Muscle of leg (tissue), 11 donors: ENCODE results near the gene GRID1. TPM values are rescaled to one million over a fixed set of nuclear protein-coding genes. Genes with fewer than 3 reads are reported as not detected.

ENCODE experiments used
- DNase-seq: peaks from one replicate; pipeline ENCODE4 v3.0.0; 2013
- H3K27ac ChIP-seq: one replicate; pipeline ENCODE4 v1.5.1; 2013; ENCODE audit warnings: mild to moderate bottlenecking, low read length, control low read depth
- H3K27me3 ChIP-seq: one replicate; pipeline ENCODE4 v1.6.1; 2013; ENCODE audit warnings: low read length; ENCODE audit not compliant: control insufficient read depth, insufficient read depth
- H3K36me3 ChIP-seq: one replicate; pipeline ENCODE4 v1.6.1; 2013; ENCODE audit warnings: low read length; ENCODE audit not compliant: control insufficient read depth, insufficient read depth
- H3K4me1 ChIP-seq: one replicate; pipeline ENCODE4 v1.6.1; 2013; ENCODE audit warnings: low read length; ENCODE audit not compliant: control insufficient read depth, insufficient read depth
- H3K4me3 ChIP-seq: one replicate; pipeline ENCODE4 v1.5.1; 2013; ENCODE audit warnings: low read length, control low read depth
- H3K9me3 ChIP-seq: replicated peaks from 2 replicates; pipeline ENCODE4 v1.6.1; 2013; ENCODE audit warnings: low read depth, low read length; ENCODE audit not compliant: control insufficient read depth
- WGBS: methylation state at CpG from one replicate; pipeline ENCODE4 v1.1.5; 2013; ENCODE audit warnings: missing lambda C conversion rate; ENCODE audit not compliant: insufficient coverage; 5-methylcytosine and 5-hydroxymethylcytosine counted together
- polyA plus RNA-seq, 8 donors: library from polyadenylated mRNA; unstranded; fragments of 120-200 nt; gene quantifications; one replicate each; pipeline versions ENCODE4 v1.2.1 to v1.2.3, GENCODE V29; 2013; ENCODE audit warnings: inconsistent platforms in 1 of 8, low replicate concordance in 1 of 8; ENCODE audit not compliant: insufficient read length in 8 of 8, insufficient read depth in 1 of 8
- total RNA-seq: library from RNA; stranded (reverse); fragments of 120-200 nt; gene quantifications from one replicate; pipeline ENCODE4 v1.2.4, GENCODE V29; 2013

GRID1 gene
- total and polyA plus RNA-seq, 9 donors = 2.4 to 6.1 (median 3.1) TPM

DNA sequence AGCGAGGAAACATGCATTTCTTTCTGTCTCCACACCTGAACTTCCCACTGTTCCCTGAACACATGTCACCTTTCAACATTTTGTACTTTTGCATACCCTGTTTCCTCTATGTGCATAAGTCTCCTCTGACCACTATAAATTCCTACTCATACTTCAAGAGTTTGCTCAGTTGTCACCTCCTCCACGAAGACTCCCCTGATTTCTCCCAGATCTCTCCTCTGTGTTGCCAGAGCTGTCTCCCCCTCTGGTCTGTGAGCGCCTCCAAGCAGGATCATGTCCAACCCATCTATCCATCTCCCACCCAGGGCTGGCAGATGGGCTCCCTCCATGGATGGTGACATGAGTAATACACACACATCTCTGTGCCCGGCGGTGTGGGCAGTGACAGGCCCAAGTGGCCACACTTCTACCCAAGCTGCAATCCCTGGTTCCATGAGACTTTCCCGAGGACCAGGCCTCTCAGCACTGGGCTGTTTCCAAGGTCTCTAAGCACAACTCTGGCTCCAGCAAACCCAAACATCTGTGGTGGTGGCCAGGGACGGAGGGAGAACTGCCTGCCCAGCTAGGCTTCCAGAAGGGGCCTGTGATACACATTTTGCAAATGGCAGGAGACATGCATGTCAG lies 135.9 kb downstream of the GRID1 start:
- Histone ChIP-seq H3K36me3 (no peaks in the 10 kb centered on the region), H3K9me3 (no peaks in the 10 kb centered on the region)
- WGBS = 82% methylated on average over 4 of the region's 7 CpGs

DNA sequence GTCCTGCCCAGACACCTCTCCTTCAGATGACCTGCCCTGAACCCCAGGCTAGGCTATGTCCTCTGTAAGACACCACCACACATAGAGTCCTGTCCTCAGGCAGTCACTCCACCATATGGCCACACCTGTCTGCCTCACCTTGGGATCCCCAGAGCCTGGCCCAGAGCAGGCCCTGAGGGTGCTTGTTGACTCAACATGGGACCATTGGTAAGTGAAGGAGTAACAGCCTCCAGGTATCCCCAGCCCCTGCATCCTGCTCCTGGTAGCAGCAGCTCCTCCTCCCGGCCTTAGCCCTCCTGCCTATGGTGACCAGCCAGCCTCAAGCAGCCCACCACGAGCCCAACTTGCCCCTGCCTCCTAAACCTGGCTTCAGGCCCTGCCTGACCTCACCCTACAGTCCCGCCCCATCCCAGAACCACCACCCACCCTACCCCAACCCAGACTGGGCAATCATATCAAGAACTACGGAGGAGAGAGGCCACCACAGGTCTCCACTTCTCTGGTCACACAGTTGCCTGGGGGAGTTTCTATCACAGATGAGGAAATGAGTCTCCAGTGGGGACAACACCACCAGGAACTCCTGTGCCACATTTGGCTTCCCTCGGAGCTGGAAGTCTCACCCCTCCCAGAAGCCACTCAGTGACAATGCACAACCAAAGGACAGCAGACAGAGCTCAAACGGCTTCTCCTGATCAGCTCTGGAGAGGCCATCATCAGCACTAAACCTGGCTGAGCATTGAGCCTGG lies 136.6 kb downstream of the GRID1 start:
- H3K27ac ChIP-seq = no peak overlapping the region
- H3K27me3 ChIP-seq = peaks cover 13% of the 10 kb centered on the region
- H3K9me3 ChIP-seq = no peaks in the 10 kb centered on the region
- peaks cover 5% of the 10 kb centered on the region for H3K4me1 ChIP-seq
- no peak for DNase-seq
- WGBS = 64% methylated on average over 5 of the region's 6 CpGs
- no peaks in the 10 kb centered on the region for H3K36me3 ChIP-seq
- no peak overlapping the region for H3K4me3 ChIP-seq

More for the DNA sequence above, 135.9 kb downstream of the GRID1 start:
- DNase-seq = no peak
- Histone ChIP-seq H3K4me1 (peaks cover 4% of the 10 kb centered on the region), H3K27ac (no peak overlapping the region), H3K4me3 (no peak overlapping the region), H3K27me3 (peaks cover 11% of the 10 kb centered on the region)

- Histone ChIP-seq H3K4me1 (peaks cover 6% of the 10 kb centered on the region), H3K27ac (no peak overlapping the region), H3K9me3 (no peaks in the 10 kb centered on the region), H3K36me3 (no peaks in the 10 kb centered on the region), H3K27me3 (peaks cover 10% of the 10 kb centered on the region), H3K4me3 (no peak overlapping the region)
- whole genome bisulfite sequencing = 84% methylated on average over 5 of the region's 7 CpGs
- DNase-seq = no peak
Measured at GRCh38 chr10:86229376-86229775, 137.2 kb downstream of the GRID1 start.

GRCh38 chr10:86227501-86228258 lies 138.9 kb downstream of the GRID1 start:
- H3K9me3 ChIP-seq = no peaks in the 10 kb centered on the region
- no peak overlapping the region for H3K27ac ChIP-seq
- WGBS = 80% methylated on average over 4 of the region's 6 CpGs
- H3K27me3 ChIP-seq = peaks cover 2% of the 10 kb centered on the region
- DNase-seq = no peak
- H3K36me3 ChIP-seq = no peaks in the 10 kb centered on the region
- no peak overlapping the region for H3K4me3 ChIP-seq
- peaks cover 6% of the 10 kb centered on the region for H3K4me1 ChIP-seq

DNA sequence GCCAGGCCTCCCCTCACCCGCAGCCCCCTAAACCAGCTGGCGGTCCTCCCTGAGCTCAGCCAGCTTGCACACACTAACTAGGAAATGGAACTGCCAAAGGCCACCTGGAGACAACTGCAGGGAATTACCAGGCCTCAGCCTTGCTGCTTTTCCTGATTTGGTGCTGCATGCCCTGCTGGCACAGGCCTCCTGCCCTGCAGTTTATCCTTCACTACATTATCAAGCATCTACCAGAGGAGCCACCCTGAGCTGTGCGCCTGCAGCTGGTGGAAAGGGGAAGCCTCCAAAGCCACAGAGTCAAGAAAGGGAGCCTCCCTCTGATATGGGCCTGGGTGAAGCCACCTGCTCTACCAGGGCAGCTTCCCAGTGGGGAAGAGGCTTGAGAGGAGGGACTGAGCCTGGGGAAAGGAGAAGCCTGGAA lies 139.8 kb downstream of the GRID1 start:
- H3K9me3 ChIP-seq = no peaks in the 10 kb centered on the region
- WGBS = 65% methylated on average over 3 of the region's 3 CpGs
- H3K36me3 ChIP-seq = no peaks in the 10 kb centered on the region
- H3K27me3 ChIP-seq = peaks cover 2% of the 10 kb centered on the region
- no peak overlapping the region for H3K27ac ChIP-seq
- peaks cover 6% of the 10 kb centered on the region for H3K4me1 ChIP-seq
- H3K4me3 ChIP-seq = no peak overlapping the region
- DNase-seq = no peak

DNA sequence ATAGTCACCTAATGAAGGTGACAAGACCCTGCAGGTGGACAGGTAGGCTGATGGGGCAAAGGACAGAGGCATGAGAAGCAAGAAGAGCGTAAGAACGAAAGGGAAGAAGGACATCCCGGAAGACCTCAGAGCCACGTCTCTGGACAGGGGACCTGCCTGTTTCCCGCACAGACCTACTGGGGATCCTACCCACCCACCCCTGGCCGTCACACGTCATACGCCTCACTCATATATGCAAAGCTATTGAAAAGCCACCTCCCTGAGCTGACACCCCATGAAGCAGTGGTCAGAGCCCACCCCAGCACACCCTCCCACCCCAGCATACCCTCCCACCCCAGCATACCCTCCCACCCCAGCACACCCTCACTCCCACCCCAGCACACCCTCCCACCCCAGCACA lies 140.6 kb downstream of the GRID1 start:
- Histone ChIP-seq H3K36me3 (no peaks in the 10 kb centered on the region), H3K27ac (no peak overlapping the region), H3K27me3 (peaks cover 2% of the 10 kb centered on the region), H3K4me3 (no peak overlapping the region), H3K4me1 (peaks cover 6% of the 10 kb centered on the region), H3K9me3 (no peaks in the 10 kb centered on the region)
- no peak for DNase-seq
- WGBS = 77% methylated on average over 6 of the region's 8 CpGs

- H3K4me1 ChIP-seq = peaks cover 6% of the 10 kb centered on the region
- no peaks in the 10 kb centered on the region for H3K9me3 ChIP-seq
- H3K27me3 ChIP-seq = peaks cover 4% of the 10 kb centered on the region
- no peaks in the 10 kb centered on the region for H3K36me3 ChIP-seq
- H3K4me3 ChIP-seq = no peak overlapping the region
- no peak overlapping the region for H3K27ac ChIP-seq
- 43% methylated on average over 6 of the region's 10 CpGs for WGBS
- peak; percentile 64 for DNase-seq
Measured at GRCh38 chr10:86225103-86225782, 141.4 kb downstream of the GRID1 start.

DNA sequence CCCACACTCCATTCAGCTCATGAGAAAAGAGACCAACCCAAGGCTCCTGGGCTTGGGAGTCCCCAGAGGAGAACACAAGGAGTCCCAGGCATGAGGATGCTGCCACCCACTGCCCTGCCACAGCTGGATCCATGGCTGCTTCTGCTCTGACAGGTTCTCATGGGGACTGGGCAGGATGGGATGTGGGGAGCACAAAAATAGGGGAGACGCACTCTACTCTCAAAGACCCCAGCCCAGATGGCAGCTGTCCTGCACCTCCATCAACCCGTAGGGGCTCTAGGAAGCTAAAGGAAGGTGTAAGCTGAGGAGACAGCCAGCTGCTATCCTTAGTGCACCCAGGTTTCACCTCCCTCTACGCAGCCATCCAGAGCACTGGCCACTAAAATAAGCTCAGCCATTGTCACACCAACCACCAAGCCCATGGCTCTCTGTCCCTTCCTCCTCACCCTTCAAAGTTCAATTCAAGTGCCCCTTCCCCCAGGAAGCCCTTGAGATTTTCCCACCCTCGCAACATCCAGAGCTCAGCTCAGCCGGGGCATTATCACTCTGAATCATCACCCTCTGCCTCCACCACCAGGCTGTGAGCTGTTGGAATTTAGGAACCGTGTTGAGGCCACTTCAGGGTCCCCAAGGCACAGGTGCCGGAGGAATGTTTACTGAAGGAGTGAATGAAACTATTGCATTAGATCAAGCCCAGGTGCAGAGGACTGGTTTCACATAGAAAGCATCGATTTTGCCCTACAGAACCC lies 142.1 kb downstream of the GRID1 start:
- no peak overlapping the region for H3K4me3 ChIP-seq
- H3K4me1 ChIP-seq = peaks cover 6% of the 10 kb centered on the region
- H3K27ac ChIP-seq = no peak overlapping the region
- H3K27me3 ChIP-seq = peaks cover 4% of the 10 kb centered on the region
- no peak for DNase-seq
- WGBS = 69% methylated on average over 5 of the region's 8 CpGs
- no peaks in the 10 kb centered on the region for H3K36me3 ChIP-seq
- no peaks in the 10 kb centered on the region for H3K9me3 ChIP-seq

DNA sequence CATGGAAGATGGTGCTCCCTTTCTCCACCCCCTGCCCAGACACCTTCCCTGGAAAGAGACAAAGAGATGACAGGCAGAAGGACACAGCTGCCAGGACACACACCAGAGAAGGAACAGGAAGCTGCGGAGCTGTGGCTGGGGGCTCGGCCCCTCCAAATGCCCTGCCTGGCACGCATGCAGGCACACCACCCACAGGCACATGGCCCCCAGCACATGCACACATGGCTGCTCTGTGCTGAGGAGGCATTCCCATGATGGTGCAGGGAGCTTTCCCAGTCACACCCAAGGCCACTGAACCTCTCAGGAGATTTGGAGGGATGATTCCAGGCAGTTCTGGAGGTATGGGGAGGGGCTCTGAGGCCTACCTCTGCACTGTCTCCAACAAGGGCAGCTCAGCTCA lies 143.3 kb downstream of the GRID1 start:
- peaks cover 6% of the 10 kb centered on the region for H3K4me1 ChIP-seq
- H3K4me3 ChIP-seq = no peak overlapping the region
- no peak for DNase-seq
- no peaks in the 10 kb centered on the region for H3K9me3 ChIP-seq
- 81% methylated on average over 3 of the region's 3 CpGs for WGBS
- H3K27ac ChIP-seq = no peak overlapping the region
- peaks cover 4% of the 10 kb centered on the region for H3K27me3 ChIP-seq
- no peaks in the 10 kb centered on the region for H3K36me3 ChIP-seq
